H1 (cell line): ENCODE data around the gene RIN2. TPM values are rescaled to one million over a fixed set of nuclear protein-coding genes. Genes with fewer than 3 reads are reported as not detected.

Source experiments
- CTCF ChIA-PET: fragments of 300-600 bp; sonication (Branson Sonifier 250); formaldehyde crosslinking; loops from one replicate; lab custom pipeline; 2021; ENCODE audit not compliant: partially characterized antibody; lab: Charles Lee
- POLR2A ChIA-PET: fragments of 300-600 bp; sonication (Branson Sonifier 250); formaldehyde crosslinking; loops from one replicate; lab custom pipeline; 2021; ENCODE audit warnings: inconsistent platforms; ENCODE audit not compliant: partially characterized antibody; lab: Charles Lee
- DNase-seq, 2 experiments: peaks; one replicate each; pipeline versions ENCODE4 v3.0.0 to v3.0.0-alpha.2; 2010 to 2022; ENCODE audit warnings: low spot score in 2 of 2, low read depth in 1 of 2, mixed read lengths in 1 of 2
- FAIRE-seq: peaks from 2 replicates; lab custom pipeline; 2011; peaks lifted over from hg19 to GRCh38; lab: Jason Lieb, UNC
- H2AFZ ChIP-seq: 2 replicates; pipeline ENCODE4 v1.8.1; 2012; ENCODE audit warnings: low read length, inconsistent platforms
- H2AK5ac ChIP-seq: 2 replicates; pipeline ENCODE4 v1.6.1; 2013; ENCODE audit warnings: low read depth, low read length
- H2BK120ac ChIP-seq: replicated peaks from 2 replicates; pipeline ENCODE3; 2013; ENCODE audit warnings: low read depth, low read length, inconsistent platforms
- H2BK12ac ChIP-seq: 2 replicates; pipeline ENCODE4 v1.6.1; 2013; ENCODE audit warnings: low read depth, low read length
- H2BK15ac ChIP-seq: 2 replicates; pipeline ENCODE4 v1.6.1; 2013; ENCODE audit warnings: low read length
- H2BK20ac ChIP-seq: 2 replicates; pipeline ENCODE4 v1.6.1; 2013; ENCODE audit warnings: low read length
- H2BK5ac ChIP-seq: 2 replicates; pipeline ENCODE4 v1.6.1; 2013; ENCODE audit warnings: low read depth, low read length
- H3K14ac ChIP-seq: 2 replicates; pipeline ENCODE4 v1.6.1; 2013; ENCODE audit warnings: inconsistent platforms; ENCODE audit not compliant: insufficient read length
- H3K18ac ChIP-seq: 2 replicates; pipeline ENCODE4 v1.6.1; 2013; ENCODE audit warnings: low read length; ENCODE audit errors: extremely low read depth
- H3K23ac ChIP-seq: 2 replicates; pipeline ENCODE4 v1.6.1; 2013; ENCODE audit warnings: inconsistent platforms; ENCODE audit not compliant: insufficient read length
- H3K23me2 ChIP-seq: 2 replicates; pipeline ENCODE4 v1.6.1; 2013; ENCODE audit warnings: low read depth, low read length
- H3K27ac ChIP-seq: 2 replicates; pipeline ENCODE4 v1.6.1; 2011; ENCODE audit warnings: low read depth, low read length, inconsistent platforms
- H3K27me3 ChIP-seq, 4 experiments: replicated peaks in 1 of 4; 1 replicate in 1 of 4; 2 replicates in 3 of 4; pipeline versions ENCODE4 v1.6.1 to v1.8.1; 2011 to 2013; ENCODE audit warnings: low read length in 3 of 4, mild to moderate bottlenecking in 3 of 4, inconsistent platforms in 2 of 4, mixed read lengths in 2 of 4, moderate library complexity in 1 of 4; ENCODE audit not compliant: control insufficient read depth in 3 of 4, insufficient read depth in 3 of 4; ENCODE audit errors: extremely low read depth in 1 of 4
- H3K36me3 ChIP-seq, 4 experiments: 2 replicates each; pipeline versions ENCODE4 v1.6.1 to v1.8.1; 2011 to 2013; ENCODE audit warnings: mild to moderate bottlenecking in 4 of 4, low read length in 3 of 4, moderate library complexity in 2 of 4, control low read depth in 1 of 4, inconsistent platforms in 1 of 4; ENCODE audit not compliant: insufficient read depth in 4 of 4, control insufficient read depth in 2 of 4
- H3K4ac ChIP-seq: replicated peaks from 2 replicates; pipeline ENCODE3; 2013; ENCODE audit warnings: low read length, low read depth, mixed read lengths, inconsistent platforms; ENCODE audit not compliant: insufficient read length
- H3K4me1 ChIP-seq, 4 experiments: replicated peaks in 1 of 4; 1 replicate in 1 of 4; 2 replicates in 3 of 4; pipeline versions ENCODE4 v1.6.1 to v1.8.1; 2011 to 2013; ENCODE audit warnings: low read length in 3 of 4, inconsistent platforms in 2 of 4, mixed read lengths in 1 of 4; ENCODE audit not compliant: insufficient read depth in 4 of 4, control insufficient read depth in 3 of 4
- H3K4me2 ChIP-seq, 2 experiments: 2 replicates each; pipeline versions ENCODE4 v1.6.1 to v1.8.1; 2011 to 2013; ENCODE audit warnings: low read depth in 2 of 2, low read length in 2 of 2, control low read depth in 1 of 2, inconsistent platforms in 1 of 2, mild to moderate bottlenecking in 1 of 2; ENCODE audit not compliant: insufficient read depth in 1 of 2
- H3K4me3 ChIP-seq, 4 experiments: fragments of 200-600, 300-600 bp in 1 of 4; sonication (generic), shearing (Covaris generic), sonication (Bioruptor Twin) in 1 of 4; 2 replicates each; pipeline versions ENCODE4 v1.5.1 to v1.8.1; 2011 to 2016; ENCODE audit warnings: low read length in 4 of 4, low read depth in 3 of 4, control low read depth in 2 of 4, inconsistent platforms in 2 of 4, mild to moderate bottlenecking in 2 of 4, mixed read lengths in 1 of 4, moderate library complexity in 1 of 4; ENCODE audit not compliant: insufficient read depth in 2 of 4; ENCODE audit errors: extremely low read depth in 1 of 4
- H3K56ac ChIP-seq: replicated peaks from 2 replicates; pipeline ENCODE3; 2013; ENCODE audit warnings: low read depth, mild to moderate bottlenecking, mixed read lengths, low read length, inconsistent platforms; ENCODE audit not compliant: insufficient read length
- H3K79me1 ChIP-seq: 2 replicates; pipeline ENCODE4 v1.6.1; 2013; ENCODE audit warnings: low read depth, low read length, control low read depth
- H3K79me2 ChIP-seq, 2 experiments: 2 replicates each; pipeline versions ENCODE4 v1.6.1 to v1.8.1; 2012 to 2013; ENCODE audit warnings: low read length in 2 of 2, mild to moderate bottlenecking in 2 of 2, inconsistent platforms in 1 of 2; ENCODE audit not compliant: insufficient read depth in 2 of 2, control insufficient read depth in 1 of 2
- H3K9ac ChIP-seq, 4 experiments: replicated peaks in 1 of 4; 1 replicate in 1 of 4; 2 replicates in 3 of 4; pipeline versions ENCODE4 v1.6.1 to v1.8.1; 2011 to 2013; ENCODE audit warnings: low read depth in 3 of 4, low read length in 3 of 4, control low read depth in 2 of 4, mild to moderate bottlenecking in 2 of 4, moderate library complexity in 2 of 4, inconsistent platforms in 1 of 4; ENCODE audit errors: extremely low read depth in 1 of 4
- H3K9me3 ChIP-seq, 2 experiments: 2 replicates each; pipeline versions ENCODE4 v1.6.1 to v1.8.1; 2012 to 2013; ENCODE audit warnings: mild to moderate bottlenecking in 2 of 2, moderate library complexity in 2 of 2, control low read depth in 1 of 2, inconsistent platforms in 1 of 2, low read depth in 1 of 2, low read length in 1 of 2, mixed read lengths in 1 of 2; ENCODE audit not compliant: insufficient read depth in 2 of 2
- H4K20me1 ChIP-seq, 2 experiments: replicated peaks in 1 of 2; 2 replicates each; pipeline versions ENCODE3 to v1.8.1; 2011 to 2013; ENCODE audit warnings: inconsistent platforms in 2 of 2, low read length in 2 of 2, mild to moderate bottlenecking in 1 of 2; ENCODE audit not compliant: insufficient read depth in 2 of 2, control insufficient read depth in 1 of 2
- H4K5ac ChIP-seq: 2 replicates; pipeline ENCODE4 v1.6.1; 2013; ENCODE audit warnings: low read length, low read depth, mixed read lengths, inconsistent platforms; ENCODE audit not compliant: insufficient read length
- H4K8ac ChIP-seq: 2 replicates; pipeline ENCODE4 v1.8.0; 2013; ENCODE audit warnings: mild to moderate bottlenecking, moderate library complexity, low read length, inconsistent platforms; ENCODE audit not compliant: insufficient read depth; ENCODE audit errors: extremely low read depth
- H4K91ac ChIP-seq: replicated peaks from 2 replicates; pipeline ENCODE3; 2013; ENCODE audit warnings: low read length, mixed read lengths, inconsistent platforms; ENCODE audit not compliant: insufficient read length
- EZH2 ChIP-seq: fragments of 200-600 bp; sonication (generic); IDR thresholded peaks from 2 replicates; pipeline ENCODE4 v1.7.1; 2012; ENCODE audit warnings: low read depth, mild to moderate bottlenecking, moderate library complexity, low read length, inconsistent platforms; ENCODE audit not compliant: severe bottlenecking
- WGBS, 2 experiments: shearing (Covaris generic) in 1 of 2; methylation state at CpG; one replicate each; pipeline versions ENCODE4 v1.1.6 to v1.1.7; 2013 to 2015; ENCODE audit warnings: low lambda C conversion rate in 2 of 2, mixed read lengths in 2 of 2, inconsistent platforms in 1 of 2, low coverage in 1 of 2, missing lambda C conversion rate in 1 of 2; ENCODE audit not compliant: insufficient replicate concordance in 2 of 2, insufficient coverage in 1 of 2, insufficient read length in 1 of 2; ENCODE audit errors: extremely low coverage in 1 of 2, missing lambda C conversion rate in 1 of 2; 5-methylcytosine and 5-hydroxymethylcytosine counted together
- polyA plus RNA-seq, 7 experiments: library from polyadenylated mRNA; depleted of rRNA in 3 of 7; stranded (reverse) in 5 of 7; unstranded in 2 of 7; fragments of >200 nt in 5 of 7; fragments of 200-250 nt in 2 of 7; gene quantifications; 1 replicate in 5 of 7; 2 replicates in 1 of 7; 4 replicates in 1 of 7; pipeline versions ENCODE4 v1.2.1 to v1.2.3, GENCODE V29; 2011 to 2013; ENCODE audit warnings: missing spikeins in 2 of 7, mixed read lengths in 2 of 7
- total RNA-seq: library from RNA; stranded (reverse); fragmentation: NEBNext Ultra II Directional; extraction: Animal tissue kit (Norgen Biotek cat#: 25700); gene quantifications from 2 replicates; pipeline ENCODE4 v1.2.1, GENCODE V29; 2021

RIN2 gene
- total and polyA plus RNA-seq, 2 of the 8 experiments (the other 6 are each of a cell fraction or from before 2014, with no cell fraction given), result 0.20 to 1.3 TPM

DNA sequence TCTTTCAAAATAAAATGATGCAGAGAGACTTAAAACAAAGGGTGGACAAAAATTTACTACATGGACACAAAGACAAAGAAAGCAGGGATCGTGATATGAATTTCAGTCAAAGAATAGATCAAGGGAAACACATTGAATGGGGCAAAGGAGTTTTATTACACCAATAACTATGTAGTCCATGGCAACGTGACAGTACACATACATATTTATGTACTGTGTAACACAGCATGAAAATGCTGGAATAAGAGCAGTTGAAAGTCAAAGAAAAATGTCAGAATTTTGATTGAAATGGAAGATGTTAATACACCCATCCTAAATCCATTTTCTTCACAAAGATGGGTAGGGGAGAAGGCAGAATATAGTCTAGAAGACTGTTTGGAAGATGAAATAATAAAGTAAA, 9.4 kb upstream of the RIN2 start:
- H3K23me2 ChIP-seq, result no peaks in the 10 kb centered on the region
- no peak overlapping the region for H3K14ac ChIP-seq
- no peak overlapping the region for H2BK120ac ChIP-seq
- no peak overlapping the region for H2BK20ac ChIP-seq
- H2AFZ ChIP-seq, result no peak overlapping the region
- DNase-seq (no peak), FAIRE-seq (no peak)
- H4K5ac ChIP-seq, result no peak overlapping the region
- 93% methylated on average over 2 of the region's 2 CpGs; no CpG with 5 or more reads in 1 of the 2 experiments for WGBS, 2 experiments
- H3K23ac ChIP-seq, result no peak overlapping the region
- CTCF ChIA-PET, result interaction anchor here (0.7 to 2.0 kb wide), 3 partner anchors 10 to 165 kb away, joined by 3 to 6 read pairs (median 3); no protein-coding TSS in a partner anchor
- no peak overlapping the region for H3K18ac ChIP-seq
- no peak overlapping the region for H2BK5ac ChIP-seq
- H3K4me2 ChIP-seq, result no peak overlapping the region
- no peak overlapping the region for H4K91ac ChIP-seq
- no peak overlapping the region for H3K4me3 ChIP-seq
- no peak overlapping the region for H3K56ac ChIP-seq
- no peak overlapping the region for H2BK12ac ChIP-seq
- H3K79me1 ChIP-seq, result no peaks in the 10 kb centered on the region
- no peak for TF ChIP-seq EZH2
- TF ChIP-seq, all 59 proteins: peak for 0
- H2AK5ac ChIP-seq, result no peak overlapping the region
- peaks cover 0 to 2% (median 0%) of the 10 kb centered on the region in 4 experiments; a peak in 2 of 7 replicates for H3K4me1 ChIP-seq
- POLR2A ChIA-PET, result no interaction called here
- no peaks in the 10 kb centered on the region for H3K27me3 ChIP-seq
- no peak overlapping the region for H2BK15ac ChIP-seq
- H4K8ac ChIP-seq, result no peak overlapping the region
- H3K79me2 ChIP-seq, result no peaks in the 10 kb centered on the region
- no peak overlapping the region for H3K9ac ChIP-seq
- no peaks in the 10 kb centered on the region for H3K36me3 ChIP-seq
- no peak overlapping the region for H3K4ac ChIP-seq
- peaks cover 4 to 9% of the 10 kb centered on the region in 2 experiments; a peak in 2 of 4 replicates for H3K9me3 ChIP-seq
- no peaks in the 10 kb centered on the region for H4K20me1 ChIP-seq
- H3K27ac ChIP-seq, result no peak overlapping the region
